Keratinocyte (primary cell): Measurements from ENCODE around the gene LCOR. TPM values are rescaled to one million over a fixed set of nuclear protein-coding genes. Genes with fewer than 3 reads are reported as not detected.

ENCODE experiments used
- DNase-seq: peaks from one replicate; pipeline ENCODE4 v3.0.0-alpha.2; 2011; ENCODE audit warnings: low read depth, missing footprints, low spot score
- FAIRE-seq: peaks from 2 replicates; lab custom pipeline; 2011; peaks lifted over from hg19 to GRCh38; lab: Jason Lieb, UNC
- H2AFZ ChIP-seq: 2 replicates; pipeline ENCODE4 v1.6.0; 2012; ENCODE audit warnings: low read length, control low read depth, inconsistent platforms; ENCODE audit not compliant: control insufficient read depth
- H3K27ac ChIP-seq: 2 replicates; pipeline ENCODE4 v1.5.1; 2011; ENCODE audit warnings: low read length; ENCODE audit not compliant: control insufficient read depth, insufficient read depth
- H3K27me3 ChIP-seq: 3 replicates; pipeline ENCODE4 v1.6.0; 2011; ENCODE audit warnings: low read length; ENCODE audit not compliant: control insufficient read depth, insufficient read depth; ENCODE audit errors: extremely low read depth
- H3K36me3 ChIP-seq, 2 experiments: 2 replicates in 1 of 2; 3 replicates in 1 of 2; pipeline ENCODE4 v1.5.1; 2011; ENCODE audit warnings: low read length in 2 of 2, mild to moderate bottlenecking in 1 of 2; ENCODE audit not compliant: control insufficient read depth in 2 of 2, insufficient read depth in 2 of 2; ENCODE audit errors: extremely low read depth in 1 of 2
- H3K4me1 ChIP-seq: 3 replicates; pipeline ENCODE4 v1.5.1; 2011; ENCODE audit warnings: low read length; ENCODE audit not compliant: control insufficient read depth, insufficient read depth; ENCODE audit errors: extremely low read depth
- H3K4me2 ChIP-seq: 3 replicates; pipeline ENCODE4 v1.6.0; 2011; ENCODE audit warnings: low read depth, low read length; ENCODE audit not compliant: control insufficient read depth, insufficient read depth; ENCODE audit errors: extremely low read depth
- H3K4me3 ChIP-seq, 3 experiments: fragments of 200-600 bp in 1 of 3; sonication (generic) in 1 of 3; 2 replicates in 2 of 3; 3 replicates in 1 of 3; pipeline ENCODE4 v1.5.1; 2011 to 2016; ENCODE audit warnings: low read length in 3 of 3, mild to moderate bottlenecking in 3 of 3, control low read depth in 2 of 3, inconsistent platforms in 1 of 3, low read depth in 1 of 3, mixed read lengths in 1 of 3, mixed run types in 1 of 3, moderate library complexity in 1 of 3; ENCODE audit not compliant: control insufficient read depth in 2 of 3, insufficient read depth in 2 of 3; ENCODE audit errors: extremely low read depth in 1 of 3
- H3K79me2 ChIP-seq: 2 replicates; pipeline ENCODE4 v1.6.0; 2012; ENCODE audit warnings: low read length; ENCODE audit not compliant: control insufficient read depth, insufficient read depth
- H3K9ac ChIP-seq: 3 replicates; pipeline ENCODE4 v1.6.0; 2011; ENCODE audit warnings: low read length; ENCODE audit not compliant: control insufficient read depth, insufficient read depth; ENCODE audit errors: extremely low read depth
- H3K9me1 ChIP-seq: 3 replicates; pipeline ENCODE4 v1.6.0; 2011; ENCODE audit warnings: low read length; ENCODE audit not compliant: control insufficient read depth, insufficient read depth; ENCODE audit errors: extremely low read depth
- H3K9me3 ChIP-seq: 2 replicates; pipeline ENCODE4 v1.5.1; 2012; ENCODE audit warnings: low read depth, low read length; ENCODE audit not compliant: control insufficient read depth
- H4K20me1 ChIP-seq: 3 replicates; pipeline ENCODE4 v1.6.0; 2011; ENCODE audit warnings: low read length; ENCODE audit not compliant: control insufficient read depth, insufficient read depth; ENCODE audit errors: extremely low read depth
- CTCF ChIP-seq, 3 experiments: IDR thresholded peaks in 1 of 3; conservative IDR thresholded peaks in 1 of 3; optimal IDR thresholded peaks in 1 of 3; 2 replicates in 2 of 3; 3 replicates in 1 of 3; pipeline versions ENCODE3 to v1.5.1; 2011; ENCODE audit warnings: low read length in 3 of 3, mild to moderate bottlenecking in 3 of 3, moderate library complexity in 2 of 3, control low read depth in 1 of 3, inconsistent platforms in 1 of 3; ENCODE audit not compliant: insufficient read depth in 2 of 3; ENCODE audit errors: extremely low read depth in 1 of 3
- EZH2 ChIP-seq: IDR thresholded peaks from one replicate; pipeline ENCODE4 v1.6.1; 2012; ENCODE audit warnings: inconsistent platforms, mild to moderate bottlenecking, low read length, moderate library complexity
- dilution Hi-C: fragments of 300-500 bp; cut with MboI; formaldehyde crosslinking; loops from one replicate; pipeline ENCODE4 v1.7.0; 2020; ENCODE audit warnings: low sequenced_read_pairs; ENCODE audit not compliant: extremely low pct_ligation_motif_present
- polyA plus RNA-seq, 5 experiments: library from polyadenylated mRNA; depleted of rRNA in 3 of 5; stranded (reverse) in 3 of 5; stranded (forward) in 1 of 5; unstranded in 1 of 5; fragments of >200 nt; gene quantifications; 1 replicate in 1 of 5; 2 replicates in 3 of 5; 3 replicates in 1 of 5; pipeline versions ENCODE4 v1.2.1 to v1.2.3, GENCODE V29; 2011 to 2012; ENCODE audit warnings: missing spikeins in 2 of 5, low read depth in 1 of 5, low replicate concordance in 1 of 5

LCOR gene
- polyA plus RNA-seq, 1 donor (not counting 4 experiments of a cell fraction or from before 2014, with no cell fraction given) = 11.4 TPM

DNA sequence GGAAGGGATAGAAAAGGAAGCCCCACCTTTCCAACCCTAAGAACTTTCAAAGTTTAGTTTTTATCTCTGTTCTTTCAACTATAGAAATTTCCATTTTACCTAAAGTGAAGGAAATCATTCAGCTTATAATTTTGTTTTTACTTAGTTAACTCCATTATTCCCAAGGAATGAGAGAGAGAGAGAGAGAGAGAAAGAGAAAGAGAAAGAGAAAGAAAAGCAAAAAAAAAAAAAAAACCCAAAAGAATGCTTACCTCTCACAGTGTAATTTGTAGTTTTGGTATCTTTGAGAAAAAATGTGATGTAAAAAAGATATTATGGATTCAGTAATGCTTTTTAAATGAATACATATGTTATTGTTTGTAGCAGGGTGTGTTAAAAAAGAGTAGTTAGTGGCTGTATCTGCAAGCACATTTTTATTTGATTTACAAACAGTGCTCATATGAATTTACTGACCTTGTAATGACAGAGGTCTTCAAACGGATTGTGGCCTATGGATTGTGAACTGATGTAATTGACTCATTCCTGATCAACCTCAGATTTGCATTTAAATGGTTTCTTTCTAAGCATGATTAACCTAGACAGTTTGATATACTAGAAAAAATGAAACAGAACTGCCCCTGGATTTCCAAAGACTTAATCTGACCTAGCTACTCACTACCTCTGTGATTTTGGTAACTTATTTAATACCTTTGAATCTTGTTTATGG lies 64.9 kb downstream of the LCOR start:
- TF ChIP-seq EZH2 = no peak
- no peak for TF ChIP-seq CTCF (optimal IDR thresholded peaks at IDR 0.05 in 1 of 3, IDR thresholded peaks at IDR 0.05 in 1 of 3, conservative IDR thresholded peaks at IDR 0.05 in 1 of 3; ENCODE audit: extremely low read depth in 1 of 3, insufficient read depth in 2 of 3, low read length in 3 of 3)
- Histone ChIP-seq H3K36me3 (no peaks in the 10 kb centered on the region), H3K9me3 (no peaks in the 10 kb centered on the region), H3K4me1 (no peaks in the 10 kb centered on the region), H4K20me1 (peaks cover 3% of the 10 kb centered on the region), H3K4me2 (no peak overlapping the region), H3K4me3 (no peak overlapping the region), H2AFZ (no peak overlapping the region), H3K9ac (no peak overlapping the region), H3K9me1 (no peaks in the 10 kb centered on the region), H3K27ac (no peak overlapping the region), H3K27me3 (no peaks in the 10 kb centered on the region), H3K79me2 (peaks cover 73% of the 10 kb centered on the region)
- FAIRE-seq = no peak
- no peak for DNase-seq
- dilution Hi-C loops = no loop called here

DNA sequence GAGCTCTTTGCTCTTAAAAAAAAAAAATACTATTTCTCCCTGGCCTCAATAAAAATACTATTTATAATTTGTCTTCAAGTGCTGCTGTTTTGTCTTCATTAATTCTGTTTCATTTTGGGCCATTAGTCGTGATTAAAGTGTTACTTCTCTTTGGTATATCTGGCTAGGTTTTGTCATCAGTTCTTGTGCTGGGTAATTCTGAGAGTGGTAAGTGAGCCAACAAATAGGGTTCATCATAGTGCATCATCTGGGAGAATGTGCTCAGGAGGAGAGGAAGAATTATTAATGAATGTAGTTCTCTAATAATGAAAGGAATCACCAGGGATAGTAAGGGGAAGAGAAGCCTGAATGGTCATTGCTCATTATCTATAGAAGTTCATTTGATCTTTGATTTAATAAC lies 70.0 kb downstream of the LCOR start:
- Histone ChIP-seq H3K4me2 (no peak overlapping the region), H3K27me3 (no peaks in the 10 kb centered on the region), H3K4me3 (no peak overlapping the region), H3K27ac (no peak overlapping the region), H2AFZ (no peak overlapping the region), H3K9ac (no peak overlapping the region), H3K9me1 (no peaks in the 10 kb centered on the region), H3K9me3 (no peaks in the 10 kb centered on the region), H4K20me1 (no peaks in the 10 kb centered on the region), H3K36me3 (no peaks in the 10 kb centered on the region), H3K79me2 (peaks cover 65% of the 10 kb centered on the region), H3K4me1 (no peaks in the 10 kb centered on the region)
- no peak for DNase-seq
- FAIRE-seq = no peak
- no peak for TF ChIP-seq CTCF (optimal IDR thresholded peaks at IDR 0.05 in 1 of 3, IDR thresholded peaks at IDR 0.05 in 1 of 3, conservative IDR thresholded peaks at IDR 0.05 in 1 of 3; ENCODE audit: extremely low read depth in 1 of 3, insufficient read depth in 2 of 3, low read length in 3 of 3)
- no peak for TF ChIP-seq EZH2
- dilution Hi-C loops = no loop called here
